ENCODE results near the gene LIF. TPM values are rescaled to one million over a fixed set of nuclear protein-coding genes. Genes with fewer than 3 reads are reported as not detected.

Gene LIF
- total and polyA plus RNA-seq, 2 experiments from 2014 or later = 8.2 to 13.4 TPM

- Histone ChIP-seq H3K79me2 (no peaks in the 10 kb centered on the region), H2AFZ (no peak overlapping the region), H4K20me1 (ENCODE audit: insufficient read depth, poor library complexity, severe bottlenecking) (no peaks in the 10 kb centered on the region), H3K4me3 (no peak overlapping the region), H3K4me2 (no peak overlapping the region), H3K9me2 (replicated peaks; ENCODE audit: insufficient read depth) (no peaks in the 10 kb centered on the region), H3K27ac (no peak overlapping the region), H3K4me1 (ENCODE audit: insufficient read depth) (peaks cover 14% of the 10 kb centered on the region), H3K9me3 (ENCODE audit: low read depth) (no peaks in the 10 kb centered on the region), H3K27me3 (no peaks in the 10 kb centered on the region), H3K36me3 (replicated peaks; ENCODE audit: insufficient read depth, low read depth) (no peaks in the 10 kb centered on the region)
- TF ChIP-seq EZH2phosphoT487 (IDR thresholded peaks at IDR 0.05; ENCODE audit: low read depth, severe bottlenecking, unreplicated experiment) (no peak), CTCF (IDR thresholded peaks at IDR 0.05; ENCODE audit: poor library complexity) (no peak)
- WGBS (ENCODE audit: low lambda C conversion rate, missing lambda C conversion rate) = 92% methylated on average over 26 of the region's 26 CpGs
- no peak for DNase-seq (ENCODE audit: low spot score)
Measured at GRCh38 chr22:30221121-30221992, 25.2 kb downstream of the LIF start.

GRCh38 chr22:30220338-30221012 is 26.1 kb downstream of the LIF start:
- H2AFZ ChIP-seq = no peak overlapping the region
- H3K79me2 ChIP-seq = no peaks in the 10 kb centered on the region
- H3K27me3 ChIP-seq = no peaks in the 10 kb centered on the region
- H3K9me2 ChIP-seq (replicated peaks; ENCODE audit: insufficient read depth) = no peaks in the 10 kb centered on the region
- H3K36me3 ChIP-seq (replicated peaks; ENCODE audit: insufficient read depth, low read depth) = no peaks in the 10 kb centered on the region
- no peak for TF ChIP-seq EZH2 (IDR thresholded peaks at IDR 0.05; ENCODE audit: borderline replicate concordance)
- TF ChIP-seq EZH2phosphoT487 (IDR thresholded peaks at IDR 0.05; ENCODE audit: low read depth, severe bottlenecking, unreplicated experiment) = no peak
- no peak for TF ChIP-seq CTCF (IDR thresholded peaks at IDR 0.05; ENCODE audit: poor library complexity)
- WGBS (ENCODE audit: low lambda C conversion rate, missing lambda C conversion rate) = 84% methylated on average over 7 of the region's 7 CpGs
- no peak overlapping the region for H3K4me2 ChIP-seq
- no peak overlapping the region for H3K4me3 ChIP-seq
- DNase-seq (ENCODE audit: low spot score) = no peak
- no peaks in the 10 kb centered on the region for H3K9me3 ChIP-seq (ENCODE audit: low read depth)
- H3K27ac ChIP-seq = no peak overlapping the region
- peaks cover 14% of the 10 kb centered on the region for H3K4me1 ChIP-seq (ENCODE audit: insufficient read depth)
- no peaks in the 10 kb centered on the region for H4K20me1 ChIP-seq (ENCODE audit: insufficient read depth, poor library complexity, severe bottlenecking)

GRCh38 chr22:30219668-30220278 is 26.8 kb downstream of the LIF start:
- Histone ChIP-seq H4K20me1 (ENCODE audit: insufficient read depth, poor library complexity, severe bottlenecking) (no peaks in the 10 kb centered on the region), H3K27ac (no peak overlapping the region), H3K4me1 (ENCODE audit: insufficient read depth) (peaks cover 14% of the 10 kb centered on the region), H3K9me3 (ENCODE audit: low read depth) (no peaks in the 10 kb centered on the region), H2AFZ (no peak overlapping the region), H3K4me3 (no peak overlapping the region), H3K9me2 (replicated peaks; ENCODE audit: insufficient read depth) (no peaks in the 10 kb centered on the region), H3K4me2 (no peak overlapping the region), H3K79me2 (no peaks in the 10 kb centered on the region), H3K27me3 (no peaks in the 10 kb centered on the region), H3K36me3 (replicated peaks; ENCODE audit: insufficient read depth, low read depth) (no peaks in the 10 kb centered on the region)
- TF ChIP-seq EZH2 (IDR thresholded peaks at IDR 0.05; ENCODE audit: borderline replicate concordance) (no peak), EZH2phosphoT487 (IDR thresholded peaks at IDR 0.05; ENCODE audit: low read depth, severe bottlenecking, unreplicated experiment) (no peak), CTCF (IDR thresholded peaks at IDR 0.05; ENCODE audit: poor library complexity) (no peak)
- DNase-seq (ENCODE audit: low spot score) = no peak
